KBM-7 (cell line): ENCODE results near the gene ASGR1.
"Not testable (repeated sequence)": the region's sequence is repeated elsewhere in the genome, so short reads cannot be mapped to it uniquely, and the experiment has no call there.

Experiments
- DNase-seq: peaks from one replicate; pipeline ENCODE4 v3.0.0-alpha.2; 2015
- in situ Hi-C: fragments of 300-500 bp; cut with MboI; formaldehyde crosslinking; loops from 2 replicates; pipeline ENCODE4 v1.14.3; 2020; ENCODE audit warnings: low sequenced_read_pairs, low pct_unique_long_range_greater_than_20kb, mixed read lengths

The ASGR1 gene

GRCh38 chr17:7173687-7174602 is 5.2 kb downstream of the ASGR1 start:
- peak; percentile 39 for DNase-seq
- in situ Hi-C loops, result no loop called here

GRCh38 chr17:7172522-7173191 is 6.5 kb downstream of the ASGR1 start:
- DNase-seq, in situ Hi-C loops: not testable (repeated sequence)

GRCh38 chr17:7169565-7169908 is 9.6 kb downstream of the ASGR1 start:
- in situ Hi-C loops, result not testable (repeated sequence)

DNA sequence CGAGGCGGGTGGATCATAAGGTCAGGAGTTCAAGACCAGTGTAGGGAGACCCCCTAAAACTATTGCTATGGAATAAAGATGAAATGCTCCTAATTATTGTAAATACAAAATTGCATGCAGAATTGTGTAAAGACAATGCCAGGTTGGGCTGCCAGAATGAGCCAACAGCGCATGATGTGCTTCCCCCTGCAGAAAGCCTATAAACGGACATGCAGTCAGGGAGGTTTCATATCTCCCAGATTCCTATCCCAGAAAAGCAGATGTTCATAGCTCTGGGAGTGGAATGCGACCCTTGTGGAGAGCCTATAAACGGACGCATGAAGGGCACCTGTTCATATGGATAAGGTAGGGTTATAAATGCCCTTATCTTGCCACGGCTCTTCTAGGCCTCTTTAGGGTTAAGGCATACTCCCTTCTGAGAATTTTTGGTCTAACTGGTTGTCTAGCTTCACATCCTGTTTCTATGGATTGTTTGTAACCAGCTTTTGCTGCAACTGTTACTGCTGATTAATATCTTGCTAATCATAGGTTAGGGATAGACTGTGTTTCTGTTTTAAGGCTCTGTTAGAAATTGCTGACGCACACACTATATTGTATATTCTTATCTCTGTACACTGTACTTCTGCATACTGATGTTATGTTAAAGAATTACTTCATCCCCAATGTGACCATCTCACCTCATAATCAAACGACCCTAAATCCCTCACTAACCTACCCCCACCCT is 10.2 kb downstream of the ASGR1 start:
- in situ Hi-C loops, result not testable (repeated sequence)

More at GRCh38 chr17:7169565-7169908, 9.6 kb downstream of the ASGR1 start:
- DNase-seq, result not testable (repeated sequence)

GRCh38 chr17:7167832-7168231 is 11.3 kb downstream of the ASGR1 start:
- in situ Hi-C loops, result no loop called here
- DNase-seq, result no peak

More for the DNA sequence above, 10.2 kb downstream of the ASGR1 start:
- DNase-seq, result not testable (repeated sequence)

- DNase-seq, result no peak
- in situ Hi-C loops, result no loop called here
Observed at GRCh38 chr17:7166873-7167272, 12.3 kb downstream of the ASGR1 start.

- DNase-seq, in situ Hi-C loops: not testable (repeated sequence)
Observed at GRCh38 chr17:7159571-7159970, 19.6 kb downstream of the ASGR1 start.

DNA sequence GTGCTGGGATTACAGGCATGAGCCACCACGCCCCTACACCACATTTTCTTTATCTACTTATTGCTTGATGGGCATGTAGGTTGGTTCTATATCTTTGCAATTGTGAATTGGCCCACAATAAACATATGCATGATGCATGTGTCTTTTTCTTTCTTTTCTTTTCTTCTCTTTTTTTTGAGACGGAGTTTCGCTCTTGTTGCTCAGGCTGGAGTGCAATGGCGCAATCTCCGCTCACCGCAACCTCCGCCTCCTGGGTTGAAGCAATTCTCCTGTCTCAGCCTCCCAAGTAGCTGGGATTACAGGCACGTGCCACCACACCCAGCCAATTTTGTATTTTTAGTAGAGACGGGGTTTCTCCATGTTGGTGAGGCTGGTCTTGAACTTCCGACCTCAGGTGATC is 20.7 kb downstream of the ASGR1 start:
- DNase-seq, result not testable (repeated sequence)

GRCh38 chr17:7156342-7156940 is 22.7 kb downstream of the ASGR1 start:
- in situ Hi-C loops, result no loop called here

More for the DNA sequence above, 20.7 kb downstream of the ASGR1 start:
- in situ Hi-C loops, result not testable (repeated sequence)

DNA sequence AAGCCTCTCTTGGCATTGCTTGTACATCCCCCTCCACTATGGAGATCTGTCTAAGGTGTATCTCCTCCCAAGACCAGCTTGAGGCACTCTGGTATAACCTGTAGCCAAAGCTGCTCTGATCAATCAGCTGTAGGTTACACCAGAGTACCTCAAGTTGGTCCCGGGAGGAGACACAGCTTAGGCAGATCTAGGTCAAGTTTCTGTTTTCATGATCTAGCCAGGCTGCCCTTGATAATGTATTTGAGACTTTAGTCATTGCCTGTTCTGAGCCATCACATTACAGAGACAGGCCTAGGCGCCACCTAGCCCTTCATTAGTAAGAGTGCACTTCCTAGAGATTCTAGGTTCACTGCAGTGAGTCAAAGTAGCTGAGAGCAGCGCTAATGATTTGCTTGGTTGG is 31.4 kb downstream of the ASGR1 start:
- DNase-seq, result no peak
- in situ Hi-C loops, result no loop called here

More at GRCh38 chr17:7156342-7156940, 22.7 kb downstream of the ASGR1 start:
- no peak for DNase-seq

DNA sequence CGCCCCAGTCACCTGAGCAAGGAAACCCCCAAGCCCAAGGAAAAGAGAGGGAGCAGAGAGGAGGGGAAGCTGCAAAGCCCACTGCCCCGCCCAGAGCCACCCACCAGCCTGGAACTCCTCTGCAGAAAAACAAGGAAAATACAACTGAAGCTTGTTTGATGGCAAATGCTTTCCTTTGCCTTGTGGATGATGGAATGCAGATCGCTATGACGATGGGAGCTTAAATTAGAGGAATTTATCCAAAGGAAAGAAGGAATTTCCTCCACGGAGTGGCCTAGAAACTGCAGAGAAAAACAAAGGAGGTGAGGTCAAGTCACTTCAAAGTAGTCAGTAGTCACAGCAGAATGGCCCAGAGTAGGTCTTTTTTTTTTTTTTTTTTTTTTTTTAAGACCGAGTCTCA is 33.1 kb downstream of the ASGR1 start:
- in situ Hi-C loops, result no loop called here
- no peak for DNase-seq

GRCh38 chr17:7144213-7144612 is 35.0 kb downstream of the ASGR1 start:
- in situ Hi-C loops, result no loop called here

GRCh38 chr17:7141824-7142223 is 37.3 kb downstream of the ASGR1 start:
- no peak for DNase-seq
- in situ Hi-C loops, result no loop called here

More at GRCh38 chr17:7144213-7144612, 35.0 kb downstream of the ASGR1 start:
- DNase-seq, result no peak

- in situ Hi-C loops, result loop anchor here (10.0 kb wide), 1 partner anchor 85 kb away; no protein-coding TSS in a partner anchor
- DNase-seq, result no peak
Observed at GRCh38 chr17:7139400-7139799, 39.8 kb downstream of the ASGR1 start.

- in situ Hi-C loops, result loop anchor here (10.0 kb wide), 1 partner anchor 84 kb away; no protein-coding TSS in a partner anchor
- no peak for DNase-seq
Observed at GRCh38 chr17:7138800-7139381, 40.3 kb downstream of the ASGR1 start.

DNA sequence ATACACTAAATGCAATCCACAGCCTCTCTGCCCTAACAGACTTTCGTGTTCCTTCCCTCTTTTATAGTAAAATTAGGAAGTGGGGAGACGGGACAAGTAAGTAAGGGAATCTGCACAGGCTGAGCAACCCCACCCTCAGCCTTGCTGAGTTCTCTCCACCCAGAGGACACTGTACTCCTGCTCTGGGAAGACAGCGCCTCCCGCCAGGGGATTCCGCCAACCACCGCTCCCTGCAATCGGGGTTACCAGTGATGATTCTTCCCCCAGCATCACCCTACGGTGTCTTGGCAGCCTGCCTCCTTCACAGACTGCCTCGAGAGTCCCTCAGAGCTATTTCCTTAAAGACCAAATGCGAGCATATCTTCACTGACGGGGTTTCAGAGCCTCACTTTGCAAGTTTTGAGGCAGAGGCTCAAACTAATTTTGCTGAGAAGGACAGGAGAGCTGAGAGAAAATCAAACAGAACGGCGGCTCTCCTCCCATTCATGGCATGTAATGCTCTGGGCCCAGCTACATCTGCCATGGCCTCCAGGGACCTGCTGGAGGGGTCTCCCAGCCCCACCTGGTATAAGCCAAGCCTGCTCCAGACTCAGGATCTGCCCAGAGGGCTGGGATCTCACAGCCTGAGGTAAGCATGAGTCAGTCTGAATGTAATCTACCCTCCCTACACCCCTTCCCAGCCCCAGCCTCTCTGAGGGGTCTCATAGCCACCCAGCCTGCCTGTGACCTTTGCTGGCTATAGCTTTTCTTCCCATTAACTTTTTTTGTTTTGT is 41.8 kb downstream of the ASGR1 start:
- no peak for DNase-seq
- in situ Hi-C loops, result loop anchor here (10.0 kb wide), 1 partner anchor 83 kb away; no protein-coding TSS in a partner anchor

DNA sequence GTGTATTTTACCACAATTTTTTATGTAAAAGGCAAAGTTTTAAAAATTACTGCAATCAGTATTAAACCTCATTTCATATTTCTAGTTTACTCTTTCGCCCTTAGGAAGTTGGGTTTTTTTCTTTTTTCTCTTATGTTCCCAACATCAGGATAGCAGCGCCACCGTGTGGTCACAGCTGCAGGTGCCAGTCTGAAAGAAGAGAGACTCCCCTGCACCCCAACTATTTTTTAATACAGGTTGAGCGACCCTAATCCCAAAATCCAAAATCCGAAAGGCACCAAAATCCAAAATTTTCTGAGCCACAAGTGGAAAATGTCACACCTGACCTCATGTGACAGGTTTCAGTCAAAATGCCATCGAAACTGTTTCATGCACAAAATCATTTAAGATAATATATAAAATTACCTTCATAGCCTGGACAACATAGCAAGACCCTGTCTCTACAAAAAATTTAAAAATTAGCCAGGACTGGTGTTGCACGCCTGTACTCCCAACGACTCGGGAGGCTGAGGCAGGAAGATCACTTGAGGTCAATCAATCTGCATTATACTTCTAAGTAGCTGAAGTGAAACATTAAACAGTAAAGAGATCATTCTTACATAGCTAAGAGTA is 42.8 kb downstream of the ASGR1 start:
- peak; percentile 78 for DNase-seq

More for the DNA sequence above, 42.8 kb downstream of the ASGR1 start:
- in situ Hi-C loops, result loop anchor here (10.0 kb wide), 1 partner anchor 82 kb away; no protein-coding TSS in a partner anchor
